Neural progenitor cell (in vitro differentiated cells): ENCODE measurements around the gene NPTN. TPM values are rescaled to one million over a fixed set of nuclear protein-coding genes. Genes with fewer than 3 reads are reported as not detected.

ENCODE experiments used
- DNase-seq: peaks from one replicate; pipeline ENCODE4 v3.0.0-alpha.2; 2016; ENCODE audit warnings: low spot score
- H2AFZ ChIP-seq: fragments of 200-600 bp; sonication (generic); replicated peaks from 2 replicates; pipeline ENCODE4 v1.6.1; 2016; ENCODE audit warnings: antibody characterized with exemption
- H3F3A ChIP-seq: fragments of 200-600 bp; sonication (generic); 2 replicates; pipeline ENCODE4 v1.6.1; 2016; ENCODE audit warnings: antibody characterized with exemption, low read depth
- H3K27ac ChIP-seq: fragments of 200-600 bp; sonication (generic); 2 replicates; pipeline ENCODE4 v1.5.1; 2016; ENCODE audit warnings: mild to moderate bottlenecking
- H3K27me3 ChIP-seq: fragments of 200-600 bp; sonication (generic); 2 replicates; pipeline ENCODE4 v1.6.1; 2016; ENCODE audit warnings: mild to moderate bottlenecking, moderate library complexity
- H3K36me3 ChIP-seq: fragments of 200-600 bp; sonication (generic); 2 replicates; pipeline ENCODE4 v1.5.1; 2016
- H3K4me1 ChIP-seq: fragments of 200-600 bp; sonication (generic); 2 replicates; pipeline ENCODE4 v1.6.1; 2016; ENCODE audit warnings: mixed run types
- H3K4me2 ChIP-seq: fragments of 200-600 bp; sonication (generic); 2 replicates; pipeline ENCODE4 v1.6.1; 2016
- H3K4me3 ChIP-seq: fragments of 200-600 bp; sonication (generic); 2 replicates; pipeline ENCODE4 v1.5.1; 2016
- H3K79me2 ChIP-seq: fragments of 200-600 bp; sonication (generic); 2 replicates; pipeline ENCODE4 v1.6.1; 2016; ENCODE audit warnings: low read depth
- H3K9ac ChIP-seq: fragments of 200-600 bp; sonication (generic); 2 replicates; pipeline ENCODE4 v1.6.1; 2016
- H3K9me3 ChIP-seq: fragments of 200-600 bp; sonication (generic); 2 replicates; pipeline ENCODE4 v1.5.1; 2016; ENCODE audit warnings: low read depth
- H4K20me1 ChIP-seq: fragments of 200-600 bp; sonication (generic); 2 replicates; pipeline ENCODE4 v1.6.1; 2016; ENCODE audit warnings: low read depth
- H3K27ac Mint-ChIP-seq: 3 replicates; pipeline ENCODE4 v1.8.0; 2021; ENCODE audit warnings: mixed read lengths
- H3K27me3 Mint-ChIP-seq: 2 replicates; pipeline ENCODE4 v1.8.0; 2022; ENCODE audit warnings: low read depth, mild to moderate bottlenecking, inconsistent platforms, moderate library complexity, mixed read lengths; ENCODE audit not compliant: insufficient read depth
- H3K36me3 Mint-ChIP-seq: 3 replicates; pipeline ENCODE4 v1.8.0; 2021; ENCODE audit warnings: mixed read lengths
- H3K4me1 Mint-ChIP-seq: 3 replicates; pipeline ENCODE4 v1.8.0; 2021; ENCODE audit warnings: mixed read lengths
- H3K4me3 Mint-ChIP-seq: 3 replicates; pipeline ENCODE4 v1.8.0; 2021; ENCODE audit warnings: mild to moderate bottlenecking, moderate library complexity, mixed read lengths
- H3K9me3 Mint-ChIP-seq: 3 replicates; pipeline ENCODE4 v1.8.0; 2020; ENCODE audit warnings: mixed read lengths
- CTCF ChIP-seq: fragments of 200-600 bp; sonication (generic); IDR thresholded peaks from 2 replicates; pipeline ENCODE4 v1.5.1; 2017; ENCODE audit warnings: antibody characterized with exemption, mild to moderate bottlenecking
- EZH2 ChIP-seq: fragments of 200-600 bp; sonication (generic); IDR thresholded peaks from 2 replicates; pipeline ENCODE4 v1.6.1; 2017; ENCODE audit warnings: antibody characterized with exemption, mild to moderate bottlenecking, moderate library complexity
- EZH2phosphoT487 ChIP-seq: fragments of 200-600 bp; sonication (generic); IDR thresholded peaks from 2 replicates; pipeline ENCODE4 v1.6.1; 2017; ENCODE audit warnings: antibody characterized with exemption
- total RNA-seq: library from RNA; depleted of rRNA; stranded (reverse); fragments of >200 nt; gene quantifications from 2 replicates; pipeline ENCODE4 v1.2.3, GENCODE V29; 2015; ENCODE audit warnings: low replicate concordance

The NPTN gene
- total RNA-seq, 1 donor from 2014 or later: 110 TPM

GRCh38 chr15:73678498-73678897 lies 45.3 kb upstream of the NPTN start:
- no peaks in the 10 kb centered on the region for H3K27me3 ChIP-seq
- Mint-ChIP-seq H3K36me3 (no peaks in the 10 kb centered on the region), H3K27ac (no peak overlapping the region), H3K4me3 (no peak overlapping the region), H3K27me3 (peaks cover 3% of the 10 kb centered on the region), H3K9me3 (peaks cover 1% of the 10 kb centered on the region), H3K4me1 (peaks cover 6% of the 10 kb centered on the region)
- no peaks in the 10 kb centered on the region for H4K20me1 ChIP-seq
- no peak overlapping the region for H3K27ac ChIP-seq
- peaks cover under 1% of the 10 kb centered on the region for H3K4me1 ChIP-seq
- no peak overlapping the region for H3K9ac ChIP-seq
- no peak overlapping the region for H3K4me3 ChIP-seq
- H3K4me2 ChIP-seq: no peak overlapping the region
- no peaks in the 10 kb centered on the region for H3K9me3 ChIP-seq
- no peaks in the 10 kb centered on the region for H3K36me3 ChIP-seq
- peaks cover 5% of the 10 kb centered on the region for H3F3A ChIP-seq
- no peaks in the 10 kb centered on the region for H3K79me2 ChIP-seq
- no peak for DNase-seq
- no peak overlapping the region for H2AFZ ChIP-seq
- TF ChIP-seq EZH2 (no peak), CTCF (no peak), EZH2phosphoT487 (no peak)

GRCh38 chr15:73677733-73678132 lies 44.5 kb upstream of the NPTN start:
- TF ChIP-seq CTCF: no peak
- TF ChIP-seq EZH2: no peak
- no peak for TF ChIP-seq EZH2phosphoT487
- Histone ChIP-seq H3K27me3 (no peaks in the 10 kb centered on the region), H3K4me2 (no peak overlapping the region), H3K27ac (no peak overlapping the region), H3F3A (no peaks in the 10 kb centered on the region), H2AFZ (no peak overlapping the region), H3K79me2 (no peaks in the 10 kb centered on the region), H3K9me3 (no peaks in the 10 kb centered on the region), H3K36me3 (no peaks in the 10 kb centered on the region), H3K4me1 (no peaks in the 10 kb centered on the region), H3K9ac (no peak overlapping the region), H4K20me1 (no peaks in the 10 kb centered on the region), H3K4me3 (no peak overlapping the region)
- H3K27me3 Mint-ChIP-seq: peaks cover 2% of the 10 kb centered on the region
- no peaks in the 10 kb centered on the region for H3K4me1 Mint-ChIP-seq
- DNase-seq: no peak
- no peak overlapping the region for H3K27ac Mint-ChIP-seq
- peaks cover 2% of the 10 kb centered on the region for H3K9me3 Mint-ChIP-seq
- H3K4me3 Mint-ChIP-seq: no peak overlapping the region
- no peaks in the 10 kb centered on the region for H3K36me3 Mint-ChIP-seq

- Histone ChIP-seq H3K4me2 (no peak overlapping the region), H3K9ac (no peak overlapping the region), H3K4me1 (no peaks in the 10 kb centered on the region), H3K4me3 (no peak overlapping the region), H3K27ac (no peak overlapping the region), H3K36me3 (no peaks in the 10 kb centered on the region), H2AFZ (no peak overlapping the region), H3K9me3 (no peaks in the 10 kb centered on the region), H3F3A (no peaks in the 10 kb centered on the region), H4K20me1 (no peaks in the 10 kb centered on the region), H3K79me2 (no peaks in the 10 kb centered on the region), H3K27me3 (no peaks in the 10 kb centered on the region)
- Mint-ChIP-seq H3K4me1 (no peaks in the 10 kb centered on the region), H3K9me3 (peaks cover 2% of the 10 kb centered on the region), H3K27ac (no peak overlapping the region), H3K27me3 (peaks cover 2% of the 10 kb centered on the region), H3K36me3 (no peaks in the 10 kb centered on the region), H3K4me3 (no peak overlapping the region)
- peak; percentile 73 for DNase-seq
- peak; percentile 73 for TF ChIP-seq CTCF
- TF ChIP-seq EZH2: no peak
Observed at GRCh38 chr15:73677146-73677607, 44.0 kb upstream of the NPTN start.
